GM12878 (cell line): Measurements from ENCODE around the gene TASOR. TPM values are rescaled to one million over a fixed set of nuclear protein-coding genes. Genes with fewer than 3 reads are reported as not detected.
"Not testable (repeated sequence)": the region's sequence is repeated elsewhere in the genome, so short reads cannot be mapped to it uniquely, and the experiment has no call there.

Source experiments
- ATAC-seq: fragments of 200-7000 bp; cut with Tn5 transposase; 3 replicates; pipeline ENCODE4 v1.9.1; 2020; ENCODE audit warnings: mild to moderate bottlenecking, moderate library complexity
- BruUV-seq: library from RNA; stranded (reverse); fragments of 400-500 nt; replicated peaks from 2 replicates; lab custom pipeline; 2021; lab: Mats Ljungman, UMichigan
- CTCF ChIA-PET: fragments of 300-600 bp; sonication (Branson Sonifier 250); formaldehyde crosslinking; extraction: SDS; loops from one replicate; lab custom pipeline; 2021; ENCODE audit warnings: inconsistent platforms; lab: Yijun Ruan, JAX
- POLR2A ChIA-PET: fragments of 350-600 bp; formaldehyde crosslinking; extraction: SDS; loops from one replicate; lab custom pipeline; 2021; ENCODE audit warnings: inconsistent platforms; lab: Charles Lee
- RAD21 ChIA-PET: fragments of 300-600 bp; sonication (Branson Sonifier 250); formaldehyde crosslinking; loops from one replicate; lab custom pipeline; 2023; ENCODE audit warnings: antibody characterized with exemption; ENCODE audit not compliant: unreplicated experiment; lab: Charles Lee
- SMC1A ChIA-PET: fragments of 300-600 bp; sonication (Branson Sonifier 250); formaldehyde crosslinking; loops from one replicate; lab custom pipeline; 2023; ENCODE audit not compliant: unreplicated experiment, uncharacterized antibody; lab: Charles Lee
- DNase-seq: peaks from one replicate; pipeline ENCODE4 v3.0.0-alpha.2; 2011; ENCODE audit warnings: low read depth, low spot score
- FAIRE-seq: peaks from 3 replicates; lab custom pipeline; 2011; peaks lifted over from hg19 to GRCh38; lab: Jason Lieb, UNC
- H2AFZ ChIP-seq: 2 replicates; pipeline ENCODE4 v1.6.0; 2011; ENCODE audit warnings: low read depth, low read length, control low read depth; ENCODE audit not compliant: control insufficient read depth
- H3K27ac ChIP-seq: 2 replicates; pipeline ENCODE4 v1.5.1; 2011; ENCODE audit warnings: control low read depth; ENCODE audit not compliant: control insufficient read depth, insufficient read depth
- H3K27me3 ChIP-seq, 2 experiments: replicated peaks in 1 of 2; 2 replicates each; pipeline versions ENCODE4 v1.6.0 to v1.6.1; 2011; ENCODE audit warnings: low read length in 1 of 2; ENCODE audit not compliant: control insufficient read depth in 2 of 2, insufficient read depth in 2 of 2
- H3K36me3 ChIP-seq, 2 experiments: 2 replicates each; pipeline ENCODE4 v1.5.1; 2011; ENCODE audit warnings: low read length in 1 of 2; ENCODE audit not compliant: control insufficient read depth in 2 of 2, insufficient read depth in 2 of 2
- H3K4me1 ChIP-seq: 2 replicates; pipeline ENCODE4 v1.6.1; 2011; ENCODE audit warnings: mild to moderate bottlenecking, low read length, moderate library complexity, mixed read lengths; ENCODE audit not compliant: control insufficient read depth, insufficient read depth
- H3K4me2 ChIP-seq: 2 replicates; pipeline ENCODE4 v1.6.0; 2011; ENCODE audit warnings: control low read depth; ENCODE audit not compliant: control insufficient read depth, insufficient read depth
- H3K4me3 ChIP-seq: fragments of 200-600 bp; sonication (generic); 2 replicates; pipeline ENCODE4 v1.5.1; 2016
- H3K79me2 ChIP-seq: 2 replicates; pipeline ENCODE4 v1.6.0; 2011; ENCODE audit warnings: low read length; ENCODE audit not compliant: control insufficient read depth, insufficient read depth
- H3K9ac ChIP-seq: 2 replicates; pipeline ENCODE4 v1.8.0; 2011; ENCODE audit warnings: low read length, control low read depth, mixed read lengths; ENCODE audit not compliant: control insufficient read depth, insufficient read depth
- H3K9me3 ChIP-seq: replicated peaks from 3 replicates; pipeline ENCODE4 v1.5.1; 2011; ENCODE audit warnings: mild to moderate bottlenecking, low read length; ENCODE audit not compliant: control insufficient read depth, insufficient read depth
- H4K20me1 ChIP-seq: 2 replicates; pipeline ENCODE4 v1.6.0; 2011; ENCODE audit not compliant: control insufficient read depth, insufficient read depth
- BMI1 ChIP-seq: fragments of 450-650 bp; IDR thresholded peaks from 2 replicates; pipeline ENCODE4 v1.6.1; 2016; ENCODE audit warnings: mild to moderate bottlenecking, moderate library complexity, borderline replicate concordance
- CHD2 ChIP-seq: IDR thresholded peaks from 2 replicates; pipeline ENCODE4 v1.6.1; 2011; ENCODE audit warnings: low read depth, low read length, improper control_type of control experiment, borderline replicate concordance
- KDM1A ChIP-seq: fragments of 200-600 bp; sonication (generic); IDR thresholded peaks from 2 replicates; pipeline ENCODE4 v1.6.1; 2016; ENCODE audit warnings: borderline replicate concordance
- MXI1 ChIP-seq: fragments of 150-350 bp; IDR thresholded peaks from 2 replicates; pipeline ENCODE4 v1.6.1; 2011; ENCODE audit warnings: low read depth, mild to moderate bottlenecking, inconsistent platforms, low read length, improper control_type of control experiment
- POLR2AphosphoS5 ChIP-seq: IDR thresholded peaks from 2 replicates; pipeline ENCODE4 v1.6.1; 2011; ENCODE audit warnings: mild to moderate bottlenecking, low read length, inconsistent platforms
- SREBF2 ChIP-seq: IDR thresholded peaks from 2 replicates; pipeline ENCODE4 v1.6.1; 2012; ENCODE audit warnings: mild to moderate bottlenecking, low read length
- TCF3 ChIP-seq: IDR thresholded peaks from 2 replicates; pipeline ENCODE4 v1.6.1; 2012; ENCODE audit warnings: low read depth, mild to moderate bottlenecking, low read length, borderline replicate concordance; ENCODE audit not compliant: insufficient read depth
- YY1 ChIP-seq: IDR thresholded peaks from 2 replicates; pipeline ENCODE4 v1.6.1; 2011; ENCODE audit warnings: low read depth, mild to moderate bottlenecking, low read length
- WGBS: methylation state at CpG from one replicate; pipeline ENCODE4 v1.1.6; 2016; ENCODE audit warnings: low lambda C conversion rate; ENCODE audit not compliant: insufficient replicate concordance, insufficient coverage; ENCODE audit errors: missing lambda C conversion rate; 5-methylcytosine and 5-hydroxymethylcytosine counted together
- in situ Hi-C: fragments of 300-500 bp; cut with MboI; formaldehyde crosslinking; loops from 9 replicates; pipeline ENCODE4 v1.14.3; 2018; ENCODE audit warnings: mixed read lengths
- intact Hi-C: fragments of 100-400 bp; cut with micrococcal nuclease; formaldehyde crosslinking; loops from one replicate; pipeline ENCODE4 v1.14.2; 2022; ENCODE audit not compliant: unreplicated experiment
- polyA plus RNA-seq, 11 experiments: library from polyadenylated mRNA; depleted of rRNA in 4 of 11; unstranded in 6 of 11; stranded (reverse) in 5 of 11; fragments of >200 nt; fragmentation: Nextera tagmentation in 4 of 11; fragmentation: Illumina TruSeq in 1 of 11; extraction: Ambion mirVana in 4 of 11; extraction: Trizol in 1 of 11; gene quantifications; 1 replicate in 1 of 11; 2 replicates in 10 of 11; pipeline versions ENCODE4 v1.2.1 to v1.2.3, GENCODE V29; 2011 to 2016; ENCODE audit warnings: inconsistent platforms in 2 of 11, missing spikeins in 2 of 11, low read depth in 1 of 11
- total RNA-seq, 4 experiments: library from RNA; depleted of rRNA in 3 of 4; stranded (reverse); fragments of >200 nt in 3 of 4; fragmentation: Illumina TruSeq in 1 of 4; extraction: Trizol in 1 of 4; gene quantifications; 2 replicates each; pipeline versions ENCODE4 v1.2.1 to v1.2.3, GENCODE V29; 2013 to 2021
- TF ChIP-seq, protein P1 (sequence below): fragments of 450-650 bp; conservative IDR thresholded peaks from 2 replicates; pipeline ENCODE4 v1.6.1; 2017; ENCODE audit warnings: mild to moderate bottlenecking, moderate library complexity
- TF ChIP-seq, protein P2 (sequence below): fragments of 450-650 bp; IDR thresholded peaks from 2 replicates; pipeline ENCODE4 v1.6.1; 2017; ENCODE audit warnings: antibody characterized with exemption, mild to moderate bottlenecking, moderate library complexity

The TASOR gene
- total and polyA plus RNA-seq, 10 of the 15 experiments (the other 5 are each of a cell fraction or from before 2014, with no cell fraction given): 29.6 to 95.1 (median 52.6) TPM

DNA sequence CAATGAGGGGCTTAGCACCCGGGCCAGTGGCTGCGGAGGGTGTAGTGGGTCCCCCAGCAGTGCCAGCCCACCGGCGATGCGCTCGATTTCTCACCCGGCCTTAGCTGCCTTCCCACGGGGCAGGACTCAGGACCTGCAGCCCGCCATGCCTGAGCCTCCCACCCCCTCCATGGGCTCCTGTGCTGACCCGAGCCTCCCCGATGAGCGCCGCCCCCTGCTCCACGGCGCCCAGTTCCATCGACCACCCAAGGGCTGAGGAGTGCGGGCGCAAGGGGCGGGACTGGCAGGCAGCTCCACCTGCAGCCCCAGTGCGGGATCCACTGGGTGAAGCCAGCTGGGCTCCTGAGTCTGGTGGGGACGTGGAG lies 8.9 kb upstream of the TASOR start:
- ChIA-PET POLR2A (interaction anchor here (0.5 kb wide), 1 partner anchor 272 kb away, joined by 4 read pairs; no protein-coding TSS in a partner anchor), SMC1A (interaction anchor here (2.5 to 6.1 kb wide), 3 partner anchors 10 to 107 kb away, joined by 14 to 75 read pairs (median 18); no protein-coding TSS in a partner anchor), RAD21 (interaction anchor here (1.7 to 8.1 kb wide), 3 partner anchors 10 to 108 kb away, joined by 7 to 96 read pairs (median 8); partner anchors contain the start of gene ARHGEF3), CTCF (interaction anchor here (0.6 to 6.1 kb wide), 6 partner anchors 11 to 297 kb away, joined by 3 to 60 read pairs (median 4); no protein-coding TSS in a partner anchor)
- BruUV-seq, H3K9me3 ChIP-seq, FAIRE-seq, H3K4me3 ChIP-seq, intact Hi-C loops, in situ Hi-C loops, H3K9ac ChIP-seq, H2AFZ ChIP-seq, ATAC-seq, H3K36me3 ChIP-seq, H3K4me2 ChIP-seq, H3K27me3 ChIP-seq, H3K27ac ChIP-seq, H3K79me2 ChIP-seq, DNase-seq, H4K20me1 ChIP-seq: not testable (repeated sequence)
- H3K4me1 ChIP-seq: peaks cover 18% of the 10 kb centered on the region
- WGBS: 99% methylated on average over 7 of the region's 21 CpGs

DNA sequence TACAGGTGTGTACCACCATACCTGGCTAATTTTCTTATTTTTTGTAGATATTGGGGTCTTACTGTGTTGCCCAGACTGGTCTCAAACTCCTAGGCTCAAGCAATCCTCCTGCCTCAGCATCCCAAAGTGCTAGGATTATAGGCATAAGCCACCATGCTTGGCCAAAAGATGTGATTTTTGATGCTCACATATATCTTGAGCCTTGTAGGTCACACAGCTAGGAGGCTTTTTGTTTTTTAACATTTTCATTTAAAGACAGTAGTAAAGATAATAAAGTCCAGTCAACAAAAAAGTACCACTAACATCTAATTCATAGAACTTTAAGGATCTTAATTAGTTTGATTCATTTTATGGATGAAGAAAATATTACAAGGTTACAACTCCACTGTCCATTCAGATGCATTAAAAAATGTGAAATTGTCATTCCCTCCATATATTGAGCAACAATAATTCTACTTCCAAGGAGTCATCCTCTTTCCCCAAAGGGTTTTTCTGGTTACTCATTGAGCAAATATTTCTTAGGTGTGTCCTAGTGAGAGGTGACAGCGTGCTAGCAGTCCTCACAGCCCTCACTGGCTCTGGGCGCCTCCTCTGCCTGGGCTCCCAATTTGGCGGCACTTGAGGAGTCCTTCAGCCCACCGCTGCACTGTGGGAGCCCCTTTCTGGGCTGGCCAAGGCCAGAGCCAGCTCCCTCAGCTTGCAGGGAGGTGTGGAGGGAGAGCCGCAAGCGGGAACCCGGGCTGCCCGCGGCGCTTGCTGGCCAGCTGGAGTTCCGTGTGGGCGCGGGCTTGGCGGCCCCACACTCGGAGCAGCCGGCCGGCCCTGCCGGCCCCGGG lies 8.3 kb upstream of the TASOR start:
- FAIRE-seq: no peak
- ChIA-PET RAD21 (interaction anchor here (0.7 to 8.1 kb wide), 3 partner anchors 12 to 109 kb away, joined by 3 to 96 read pairs (median 5); partner anchors contain the start of gene ARHGEF3), SMC1A (interaction anchor here (1.5 kb wide), 1 partner anchor 107 kb away, joined by 6 read pairs; no protein-coding TSS in a partner anchor), CTCF (interaction anchor here (0.6 to 1.5 kb wide), 2 partner anchors 11 to 97 kb away, joined by 3 to 4 read pairs; no protein-coding TSS in a partner anchor), POLR2A (no interaction called here)
- no peaks in the 10 kb centered on the region for H3K27me3 ChIP-seq
- H2AFZ ChIP-seq: no peak overlapping the region
- H3K9me3 ChIP-seq: no peaks in the 10 kb centered on the region
- peaks cover 18% of the 10 kb centered on the region for H3K4me1 ChIP-seq
- in situ Hi-C loops: no loop called here
- 88% methylated on average over 13 of the region's 19 CpGs for WGBS
- BruUV-seq: no TSS peak
- H3K79me2 ChIP-seq: no peaks in the 10 kb centered on the region
- no peak overlapping the region for H3K4me3 ChIP-seq
- H3K4me2 ChIP-seq: no peak overlapping the region
- no peaks in the 10 kb centered on the region for H4K20me1 ChIP-seq
- H3K9ac ChIP-seq: no peak overlapping the region
- no peak for ATAC-seq
- no peak overlapping the region for H3K27ac ChIP-seq
- no peak for DNase-seq
- H3K36me3 ChIP-seq: no peaks in the 10 kb centered on the region
- intact Hi-C loops: no loop called here
- no peak for TF ChIP-seq POLR2AphosphoS5
- TF ChIP-seq, protein P1, sequence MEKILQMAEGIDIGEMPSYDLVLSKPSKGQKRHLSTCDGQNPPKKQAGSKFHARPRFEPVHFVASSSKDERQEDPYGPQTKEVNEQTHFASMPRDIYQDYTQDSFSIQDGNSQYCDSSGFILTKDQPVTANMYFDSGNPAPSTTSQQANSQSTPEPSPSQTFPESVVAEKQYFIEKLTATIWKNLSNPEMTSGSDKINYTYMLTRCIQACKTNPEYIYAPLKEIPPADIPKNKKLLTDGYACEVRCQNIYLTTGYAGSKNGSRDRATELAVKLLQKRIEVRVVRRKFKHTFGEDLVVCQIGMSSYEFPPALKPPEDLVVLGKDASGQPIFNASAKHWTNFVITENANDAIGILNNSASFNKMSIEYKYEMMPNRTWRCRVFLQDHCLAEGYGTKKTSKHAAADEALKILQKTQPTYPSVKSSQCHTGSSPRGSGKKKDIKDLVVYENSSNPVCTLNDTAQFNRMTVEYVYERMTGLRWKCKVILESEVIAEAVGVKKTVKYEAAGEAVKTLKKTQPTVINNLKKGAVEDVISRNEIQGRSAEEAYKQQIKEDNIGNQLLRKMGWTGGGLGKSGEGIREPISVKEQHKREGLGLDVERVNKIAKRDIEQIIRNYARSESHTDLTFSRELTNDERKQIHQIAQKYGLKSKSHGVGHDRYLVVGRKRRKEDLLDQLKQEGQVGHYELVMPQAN: no peak
- TF ChIP-seq BMI1: no peak
- no peak for TF ChIP-seq YY1
- TF ChIP-seq, protein P2, sequence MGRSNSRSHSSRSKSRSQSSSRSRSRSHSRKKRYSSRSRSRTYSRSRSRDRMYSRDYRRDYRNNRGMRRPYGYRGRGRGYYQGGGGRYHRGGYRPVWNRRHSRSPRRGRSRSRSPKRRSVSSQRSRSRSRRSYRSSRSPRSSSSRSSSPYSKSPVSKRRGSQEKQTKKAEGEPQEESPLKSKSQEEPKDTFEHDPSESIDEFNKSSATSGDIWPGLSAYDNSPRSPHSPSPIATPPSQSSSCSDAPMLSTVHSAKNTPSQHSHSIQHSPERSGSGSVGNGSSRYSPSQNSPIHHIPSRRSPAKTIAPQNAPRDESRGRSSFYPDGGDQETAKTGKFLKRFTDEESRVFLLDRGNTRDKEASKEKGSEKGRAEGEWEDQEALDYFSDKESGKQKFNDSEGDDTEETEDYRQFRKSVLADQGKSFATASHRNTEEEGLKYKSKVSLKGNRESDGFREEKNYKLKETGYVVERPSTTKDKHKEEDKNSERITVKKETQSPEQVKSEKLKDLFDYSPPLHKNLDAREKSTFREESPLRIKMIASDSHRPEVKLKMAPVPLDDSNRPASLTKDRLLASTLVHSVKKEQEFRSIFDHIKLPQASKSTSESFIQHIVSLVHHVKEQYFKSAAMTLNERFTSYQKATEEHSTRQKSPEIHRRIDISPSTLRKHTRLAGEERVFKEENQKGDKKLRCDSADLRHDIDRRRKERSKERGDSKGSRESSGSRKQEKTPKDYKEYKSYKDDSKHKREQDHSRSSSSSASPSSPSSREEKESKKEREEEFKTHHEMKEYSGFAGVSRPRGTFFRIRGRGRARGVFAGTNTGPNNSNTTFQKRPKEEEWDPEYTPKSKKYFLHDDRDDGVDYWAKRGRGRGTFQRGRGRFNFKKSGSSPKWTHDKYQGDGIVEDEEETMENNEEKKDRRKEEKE: no peak
- no peak for TF ChIP-seq SREBF2
- no peak for TF ChIP-seq MXI1
- TF ChIP-seq KDM1A: no peak
- TF ChIP-seq CHD2: no peak
- TF ChIP-seq TCF3: no peak
